GM18502 (cell line): Measurements from ENCODE around the gene TRIM26.
"Not testable (repeated sequence)": the region's sequence is repeated elsewhere in the genome, so short reads cannot be mapped to it uniquely, and the experiment has no call there.

Experiments used
- ATAC-seq: cut with Tn5 transposase; IDR thresholded peaks from one replicate; pipeline ENCODE4 v1.9.1; 2021; ENCODE audit warnings: mild to moderate bottlenecking; ENCODE audit not compliant: unreplicated experiment, poor library complexity

Gene TRIM26

DNA sequence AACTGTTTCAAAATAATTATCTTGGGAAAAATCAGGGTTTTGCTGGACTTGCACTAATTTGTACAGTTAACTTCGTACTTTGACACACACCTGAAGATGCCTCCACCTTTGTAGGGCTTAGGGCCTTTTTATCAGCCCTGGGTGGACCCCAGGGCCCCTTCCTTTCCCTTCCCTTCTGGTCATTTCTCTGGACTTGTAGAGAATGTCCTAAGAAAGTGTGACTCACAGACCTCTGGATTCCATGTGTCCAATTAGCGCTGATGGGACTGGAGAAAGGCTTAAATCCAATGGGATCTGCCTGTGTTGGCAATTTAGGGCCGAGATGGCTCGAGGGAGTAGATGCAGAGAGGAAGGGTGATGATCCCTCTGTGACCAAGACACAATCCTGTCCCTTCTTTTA lies 40.5 kb downstream of the TRIM26 start:
- ATAC-seq, result no peak

GRCh38 chr6:30171677-30172471 lies 41.3 kb downstream of the TRIM26 start:
- ATAC-seq, result no peak

DNA sequence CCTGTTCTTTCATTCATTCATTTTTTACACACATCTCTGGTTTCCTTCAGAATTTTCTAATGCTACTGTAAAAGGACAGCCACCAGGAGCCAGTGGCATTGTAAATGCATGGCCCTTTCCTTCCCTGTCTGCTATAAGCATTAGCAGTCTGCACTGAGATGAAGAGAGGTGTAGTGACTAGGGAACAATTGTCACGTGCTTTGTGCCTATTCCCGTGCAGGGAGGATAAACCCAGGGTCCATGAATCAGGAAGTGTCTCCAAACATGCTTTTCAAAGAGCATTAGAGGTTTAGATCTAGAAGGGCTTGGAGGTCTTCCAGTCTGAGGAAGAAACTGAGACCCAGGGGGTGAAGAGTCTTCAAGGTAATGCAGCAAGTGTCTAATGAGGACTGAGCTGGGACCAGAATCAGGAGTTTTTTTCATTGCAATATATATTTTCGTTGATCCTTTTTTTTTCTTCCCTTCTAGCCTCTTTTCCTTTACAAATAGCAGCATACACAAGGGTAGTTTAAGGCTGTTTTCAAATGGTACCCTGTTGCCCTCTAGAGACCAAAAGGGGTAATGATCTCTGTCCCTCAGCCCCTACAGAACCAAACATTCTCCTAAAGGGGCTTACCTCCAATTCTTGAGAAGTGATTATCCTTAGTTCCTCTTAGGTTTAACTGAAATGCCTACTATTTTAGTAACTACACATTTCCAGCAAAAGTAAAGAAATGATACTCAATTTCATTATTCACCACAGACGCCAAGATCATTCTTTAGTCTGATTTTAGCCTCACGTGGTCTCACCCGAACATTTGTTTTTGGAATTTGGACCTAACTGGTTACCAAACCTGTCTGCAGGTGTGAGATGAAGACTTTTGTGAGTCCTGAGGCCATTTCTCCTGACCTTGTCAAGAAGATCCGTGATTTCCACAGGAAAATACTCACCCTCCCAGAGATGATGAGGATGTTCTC lies 43.3 kb downstream of the TRIM26 start:
- ATAC-seq, result no peak

GRCh38 chr6:30168741-30169140 lies 44.5 kb downstream of the TRIM26 start:
- no peak for ATAC-seq

- no peak for ATAC-seq
These were observed 46.1 kb downstream of the TRIM26 start for GRCh38 chr6:30167101-30167500.

- ATAC-seq, result not testable (repeated sequence)
These were observed 48.0 kb downstream of the TRIM26 start for GRCh38 chr6:30165238-30165637.

DNA sequence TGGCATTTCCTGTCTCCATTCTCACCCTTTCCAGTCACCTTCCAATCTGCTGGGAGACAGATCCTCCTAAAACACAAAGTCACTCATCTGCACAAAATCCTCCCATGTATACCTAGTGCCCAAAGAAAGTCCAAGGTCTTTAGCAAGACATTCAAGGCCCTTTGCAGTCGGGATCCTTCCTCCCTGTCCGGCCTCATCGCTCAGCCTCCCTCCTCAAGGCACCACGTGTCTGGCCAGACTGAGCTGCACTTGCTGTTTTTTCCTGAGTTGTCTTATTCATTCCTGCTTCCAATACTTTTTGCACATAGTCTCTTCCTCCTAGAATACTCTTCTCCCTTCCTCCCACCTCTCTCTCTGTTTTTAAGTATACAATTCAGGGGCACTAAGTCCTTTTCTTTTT lies 48.5 kb downstream of the TRIM26 start:
- no peak for ATAC-seq

DNA sequence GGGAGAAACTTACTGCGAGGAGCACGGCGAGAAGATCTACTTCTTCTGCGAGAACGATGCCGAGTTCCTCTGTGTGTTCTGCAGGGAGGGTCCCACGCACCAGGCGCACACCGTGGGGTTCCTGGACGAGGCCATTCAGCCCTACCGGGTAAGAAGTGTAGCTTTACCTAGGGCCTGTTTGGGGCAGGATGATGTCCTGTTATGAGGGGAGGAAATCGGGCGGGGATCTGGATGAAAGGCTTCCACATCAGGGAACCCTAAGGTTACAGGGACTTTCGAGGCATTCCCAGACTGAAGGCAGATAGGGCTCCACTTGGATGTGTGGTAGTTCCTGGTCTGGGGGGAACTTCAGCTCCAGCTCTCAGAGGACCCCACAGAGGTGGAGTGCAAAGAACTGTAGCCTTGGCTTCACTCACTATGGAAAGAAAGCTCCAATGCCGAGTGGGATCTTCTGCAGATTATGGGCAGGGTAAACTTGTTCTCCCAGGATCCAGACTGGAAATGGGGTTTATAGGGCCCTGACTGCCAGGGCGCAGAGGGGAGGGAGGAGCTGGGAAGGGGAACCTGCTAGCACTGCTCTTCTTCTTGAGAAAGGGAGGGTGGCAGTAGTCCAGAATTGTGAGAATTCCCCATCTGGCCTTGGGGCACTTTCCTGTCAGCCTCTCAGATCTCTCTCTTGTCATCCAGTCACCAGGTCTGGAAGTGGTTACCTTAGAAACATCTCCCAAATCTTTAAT lies 49.1 kb downstream of the TRIM26 start:
- ATAC-seq, result no peak

DNA sequence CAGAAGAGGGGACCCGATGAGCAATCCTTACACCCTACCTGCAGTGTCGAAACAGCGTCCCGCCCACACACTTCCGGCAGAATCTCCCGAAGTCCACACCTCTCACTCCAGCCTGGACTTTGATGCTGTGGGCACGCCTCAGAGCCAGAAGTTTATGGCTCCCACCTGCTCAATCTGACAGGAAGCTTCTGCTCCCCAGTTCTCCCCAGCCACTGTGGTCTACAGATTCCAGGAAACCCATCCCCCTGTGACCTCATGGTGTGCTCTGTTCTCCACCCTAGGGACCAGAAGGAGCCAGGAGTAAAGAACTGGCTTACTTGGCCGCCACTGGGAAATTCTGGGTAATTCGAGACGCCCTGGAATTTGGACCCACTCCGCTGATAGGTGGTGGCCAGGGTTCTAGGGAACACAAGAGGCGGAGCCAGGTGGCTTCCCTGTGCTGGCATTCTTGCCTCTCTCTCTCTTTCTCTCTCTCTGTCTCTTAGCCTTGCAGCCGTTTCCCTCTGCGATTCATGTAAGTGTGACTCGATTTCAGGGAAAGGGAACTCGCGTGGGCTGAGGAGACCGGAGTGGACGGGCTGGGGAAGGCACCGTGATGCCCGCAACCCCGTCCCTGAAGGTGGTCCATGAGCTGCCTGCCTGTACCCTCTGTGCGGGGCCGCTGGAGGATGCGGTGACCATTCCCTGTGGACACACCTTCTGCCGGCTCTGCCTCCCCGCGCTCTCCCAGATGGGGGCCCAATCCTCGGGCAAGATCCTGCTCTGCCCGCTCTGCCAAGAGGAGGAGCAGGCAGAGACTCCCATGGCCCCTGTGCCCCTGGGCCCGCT lies 49.9 kb downstream of the TRIM26 start, which contains the start of gene TRIM15:
TSS of gene TRIM15 (plus strand) at position 457 of the 828 bp plus-strand sequence. CDS start at position 596, 139 bp downstream.
- ATAC-seq, result no peak

- no peak for ATAC-seq
These were observed 50.7 kb downstream of the TRIM26 start for GRCh38 chr6:30162265-30163089.

- ATAC-seq, result no peak
These were observed 52.2 kb downstream of the TRIM26 start, which contains the start of gene TRIM10 for GRCh38 chr6:30160785-30161531. Gene TRIM10 (minus strand): TSS chr6:30161211. CDS start chr6:30160858, 353 bp downstream.

DNA sequence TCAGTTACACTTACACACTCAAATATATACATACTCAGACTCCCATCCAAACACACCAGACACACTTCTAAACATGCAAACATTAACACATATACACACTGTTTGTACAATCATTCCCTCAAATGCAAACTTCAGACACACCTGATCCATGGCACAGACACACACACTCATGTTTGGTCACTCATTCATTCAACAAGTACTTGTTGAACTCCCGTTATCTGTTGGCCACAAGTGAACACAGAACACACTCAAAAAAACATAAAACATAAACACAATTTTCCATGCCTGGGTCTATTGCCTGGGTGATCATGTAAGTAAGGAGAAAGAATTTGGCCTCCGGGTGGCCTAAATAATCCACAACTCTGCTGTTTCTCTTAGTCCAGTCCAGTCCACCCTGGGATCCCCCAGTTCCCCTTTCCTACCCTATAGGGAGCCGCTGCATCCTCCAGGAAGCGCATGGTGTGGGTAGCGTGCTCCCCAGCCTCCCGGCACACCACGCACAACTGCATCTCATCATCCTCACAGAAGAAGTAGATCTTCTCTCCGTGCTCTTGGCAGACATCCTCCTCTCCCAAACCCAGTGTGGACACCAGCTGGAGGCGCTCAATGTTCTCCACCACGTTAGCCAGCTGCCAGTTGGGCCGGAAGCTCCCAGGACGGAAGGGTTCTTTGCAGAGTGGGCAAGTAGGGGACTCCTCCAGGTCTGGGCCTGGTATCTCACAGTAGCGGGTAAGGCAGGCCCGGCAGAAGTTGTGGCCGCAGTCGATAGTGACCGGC lies 53.0 kb downstream of the TRIM26 start:
- no peak for ATAC-seq

DNA sequence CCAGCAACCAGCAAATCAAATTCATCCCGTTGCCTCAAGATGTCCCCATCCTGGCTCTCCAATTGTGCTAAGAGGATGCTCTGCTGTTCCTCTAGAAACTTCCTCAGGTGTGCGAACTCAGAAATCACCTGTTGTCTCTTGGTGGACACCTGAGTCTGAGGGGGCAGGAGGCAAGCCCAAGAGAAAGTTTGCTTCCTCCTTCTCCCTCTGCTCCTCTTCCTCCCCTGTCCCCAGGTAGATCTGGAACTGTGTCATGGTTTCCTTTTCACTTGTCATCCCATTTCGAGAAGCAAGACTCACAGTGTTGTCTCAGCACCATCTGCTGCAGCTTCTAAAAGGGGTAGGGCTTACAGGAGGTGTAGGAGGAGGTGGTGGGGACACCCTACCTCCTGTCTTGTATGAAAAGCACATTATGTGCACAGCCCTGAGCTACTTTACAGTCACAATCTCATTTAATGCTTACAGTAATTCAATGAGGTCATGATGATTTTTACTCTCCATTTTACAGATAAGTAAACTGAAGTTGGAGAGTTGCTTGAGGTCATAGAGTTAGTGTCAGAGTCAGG lies 54.6 kb downstream of the TRIM26 start:
- no peak for ATAC-seq

DNA sequence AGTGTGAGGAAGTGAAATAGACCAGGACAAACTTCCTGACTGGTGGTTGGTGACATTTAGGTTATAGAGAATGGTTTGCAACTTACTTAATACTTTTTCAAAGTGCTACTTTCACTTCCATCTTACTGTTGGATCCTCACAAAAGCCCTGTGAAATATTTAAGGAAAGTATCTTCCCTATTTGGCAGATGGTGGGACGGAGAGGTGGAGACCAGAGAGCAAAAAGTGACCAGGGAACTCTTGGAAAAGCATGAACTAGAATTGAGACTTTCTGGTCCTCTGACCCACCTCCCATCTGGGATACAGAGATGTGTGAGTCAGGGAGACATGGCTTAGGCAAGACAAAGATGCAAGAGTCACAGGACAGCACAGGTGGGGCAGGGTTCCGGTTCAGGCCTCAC lies 55.2 kb downstream of the TRIM26 start:
- no peak for ATAC-seq

DNA sequence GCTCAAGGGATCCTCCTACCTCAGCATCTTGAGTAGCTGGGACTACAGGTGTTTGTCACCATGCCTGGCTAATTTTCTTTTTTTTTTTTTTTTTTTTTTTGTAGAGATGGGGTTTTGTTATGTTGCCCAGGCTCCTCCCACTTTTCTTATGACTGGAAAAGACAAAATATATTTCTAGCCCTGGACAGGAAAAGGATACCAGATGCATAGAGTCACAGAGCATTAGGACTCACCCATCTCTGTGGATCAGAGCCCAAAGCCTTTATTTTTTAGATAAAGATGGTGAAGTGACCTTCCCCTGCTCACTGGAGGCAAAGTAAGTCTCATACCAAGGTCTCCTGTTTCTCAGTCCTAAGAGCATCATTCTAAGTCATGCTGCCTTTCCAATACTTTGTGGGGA lies 55.6 kb downstream of the TRIM26 start:
- no peak for ATAC-seq

DNA sequence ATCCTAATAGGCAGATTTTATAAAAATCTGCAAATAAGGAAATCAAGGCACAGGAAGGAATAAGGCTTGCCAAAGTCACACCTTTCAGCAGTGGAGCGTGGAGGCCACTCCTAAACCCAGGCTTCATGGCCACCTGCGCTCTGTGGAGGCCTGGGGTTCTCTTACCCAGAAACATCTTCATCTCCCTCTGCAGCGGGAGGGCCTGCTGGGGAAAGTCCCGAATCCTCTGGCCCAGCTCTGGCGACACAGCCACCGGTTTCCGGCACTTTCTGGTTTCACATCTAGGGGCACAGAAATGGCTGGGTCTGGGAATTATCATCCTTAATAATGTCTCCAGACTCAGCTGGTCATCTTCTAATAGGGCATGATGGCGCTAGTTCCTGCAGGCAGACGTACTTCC lies 56.4 kb downstream of the TRIM26 start:
- ATAC-seq, result no peak

DNA sequence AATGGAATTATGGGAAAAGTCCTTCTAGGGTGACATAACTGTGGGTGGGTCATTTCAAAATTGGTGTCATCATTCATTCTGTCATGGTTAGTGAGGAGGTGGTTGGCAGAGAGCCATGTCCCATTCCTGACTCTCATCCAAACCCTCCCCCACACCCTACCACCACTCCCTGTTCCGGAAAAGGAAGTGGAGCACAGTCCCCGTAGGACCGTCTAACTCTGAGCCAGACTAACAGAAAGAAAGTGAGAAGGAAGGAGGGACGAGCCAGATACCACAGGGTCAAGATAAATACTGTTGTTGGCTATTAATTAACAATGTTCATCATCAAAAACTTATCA lies 57.0 kb downstream of the TRIM26 start:
- no peak for ATAC-seq
